Body of pancreas (tissue), 4 donors: Measurements from ENCODE around the gene BEAN1. TPM values are rescaled to one million over a fixed set of nuclear protein-coding genes. Genes with fewer than 3 reads are reported as not detected.

Source experiments
- ATAC-seq: fragments of 150-250 bp; one replicate; pipeline ENCODE4 v1.9.1; 2016
- DNase-seq, 4 donors: peaks; one replicate each; pipeline ENCODE4 v3.0.0-alpha.2; 2019
- H3K27ac ChIP-seq, 4 donors: fragments of 200-600 bp; sonication (generic); 1 replicate in 3 of 4; 2 replicates in 1 of 4; pipeline versions ENCODE4 v1.5.1 to v1.6.1; 2016 to 2019; ENCODE audit warnings: mild to moderate bottlenecking in 1 of 4, mixed read lengths in 1 of 4, moderate library complexity in 1 of 4
- H3K27me3 ChIP-seq, 2 donors: fragments of 200-600 bp; sonication (generic); one replicate each; pipeline ENCODE4 v1.6.0; 2016; ENCODE audit warnings: mild to moderate bottlenecking in 1 of 2
- H3K36me3 ChIP-seq, 2 donors: fragments of 200-600 bp; sonication (generic); replicated peaks in 1 of 2; 2 replicates each; pipeline ENCODE4 v1.5.1; 2016; ENCODE audit warnings: low read depth in 2 of 2; ENCODE audit not compliant: insufficient read depth in 1 of 2
- H3K4me1 ChIP-seq: fragments of 200-600 bp; sonication (generic); one replicate; pipeline ENCODE4 v1.6.0; 2016
- H3K4me3 ChIP-seq, 2 donors: fragments of 200-600 bp; sonication (generic); 1 replicate in 1 of 2; 2 replicates in 1 of 2; pipeline ENCODE4 v1.5.1; 2016 to 2019
- H3K9me3 ChIP-seq, 3 donors: fragments of 200-600 bp; sonication (generic); 1 replicate in 2 of 3; 2 replicates in 1 of 3; pipeline ENCODE4 v1.5.1; 2016
- POLR2A ChIP-seq, 3 donors: fragments of 450-650 bp; IDR thresholded peaks; one replicate each; pipeline ENCODE4 v1.6.1; 2016; ENCODE audit warnings: antibody characterized with exemption in 3 of 3, mild to moderate bottlenecking in 2 of 3
- WGBS, 2 donors: methylation state at CpG; one replicate each; pipeline ENCODE4 v1.1.5; 2017; 5-methylcytosine and 5-hydroxymethylcytosine counted together
- intact Hi-C: fragments of 100-400 bp; cut with DNase I; formaldehyde crosslinking; loops from one replicate; pipeline ENCODE4 v1.15.1; 2023
- total RNA-seq, 2 donors: library from RNA; depleted of rRNA; stranded (reverse); fragments of >200 nt; gene quantifications; one replicate each; pipeline ENCODE4 v1.1.0, GENCODE V29; 2016
- TF ChIP-seq, protein P1 (sequence below), 7 experiments: fragments of 450-650 bp in 4 of 7; fragments of 200-600 bp in 3 of 7; sonication (generic) in 3 of 7; IDR thresholded peaks; one replicate each; pipeline ENCODE4 v1.5.1; 2016 to 2019; ENCODE audit warnings: antibody characterized with exemption in 7 of 7

Gene BEAN1
- total RNA-seq, 2 donors from 2014 or later, result not detected

DNA sequence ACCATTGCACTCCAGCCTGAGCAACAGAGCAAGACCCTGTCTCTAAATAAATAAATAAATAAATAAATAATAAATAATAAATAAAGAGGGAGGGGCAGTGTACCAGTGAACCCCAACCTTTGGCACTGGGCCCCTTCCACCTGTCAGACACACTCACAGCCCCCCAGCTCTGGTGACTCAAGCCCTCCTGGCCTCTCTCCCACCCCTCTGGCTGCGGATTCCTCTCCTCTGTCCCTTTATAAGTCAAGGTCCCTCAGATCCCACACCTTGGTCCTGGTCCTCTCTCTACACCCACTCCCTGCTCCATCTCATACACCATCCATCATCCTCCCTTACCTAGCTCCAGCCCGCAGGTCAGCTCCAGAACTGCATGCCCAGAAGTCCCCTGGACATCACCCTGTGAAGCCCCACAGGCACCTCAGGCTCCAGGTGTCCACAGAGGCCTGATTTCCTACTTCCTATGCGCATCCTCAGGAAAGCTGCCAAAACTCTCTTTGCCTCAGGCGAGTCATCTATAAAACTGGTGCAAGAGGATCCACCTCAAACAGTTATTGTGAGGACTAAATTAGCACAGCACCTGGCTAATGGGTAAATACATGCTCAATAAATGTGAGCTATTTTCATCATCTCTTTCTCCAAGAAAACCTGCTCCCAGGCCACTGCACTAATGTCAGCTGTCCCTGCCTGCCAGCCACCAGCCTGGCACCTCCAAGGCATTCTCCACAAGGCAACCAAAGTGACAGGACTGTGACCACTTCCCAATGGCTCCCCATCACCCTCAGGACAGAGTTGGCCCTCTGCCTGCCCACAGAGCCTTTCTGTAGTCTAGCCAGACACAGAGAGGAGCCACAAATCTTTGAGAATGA lies 46.8 kb downstream of the BEAN1 start:
- Histone ChIP-seq H3K4me1 (peaks cover 4% of the 10 kb centered on the region), H3K9me3 (no peaks in the 10 kb centered on the region), H3K36me3 (no peaks in the 10 kb centered on the region), H3K27me3 (no peaks in the 10 kb centered on the region), H3K27ac (no peak overlapping the region), H3K4me3 (no peak overlapping the region)
- ATAC-seq (no peak), DNase-seq (no peak)
- TF ChIP-seq, protein P1, sequence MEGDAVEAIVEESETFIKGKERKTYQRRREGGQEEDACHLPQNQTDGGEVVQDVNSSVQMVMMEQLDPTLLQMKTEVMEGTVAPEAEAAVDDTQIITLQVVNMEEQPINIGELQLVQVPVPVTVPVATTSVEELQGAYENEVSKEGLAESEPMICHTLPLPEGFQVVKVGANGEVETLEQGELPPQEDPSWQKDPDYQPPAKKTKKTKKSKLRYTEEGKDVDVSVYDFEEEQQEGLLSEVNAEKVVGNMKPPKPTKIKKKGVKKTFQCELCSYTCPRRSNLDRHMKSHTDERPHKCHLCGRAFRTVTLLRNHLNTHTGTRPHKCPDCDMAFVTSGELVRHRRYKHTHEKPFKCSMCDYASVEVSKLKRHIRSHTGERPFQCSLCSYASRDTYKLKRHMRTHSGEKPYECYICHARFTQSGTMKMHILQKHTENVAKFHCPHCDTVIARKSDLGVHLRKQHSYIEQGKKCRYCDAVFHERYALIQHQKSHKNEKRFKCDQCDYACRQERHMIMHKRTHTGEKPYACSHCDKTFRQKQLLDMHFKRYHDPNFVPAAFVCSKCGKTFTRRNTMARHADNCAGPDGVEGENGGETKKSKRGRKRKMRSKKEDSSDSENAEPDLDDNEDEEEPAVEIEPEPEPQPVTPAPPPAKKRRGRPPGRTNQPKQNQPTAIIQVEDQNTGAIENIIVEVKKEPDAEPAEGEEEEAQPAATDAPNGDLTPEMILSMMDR (IDR thresholded peaks at IDR 0.05), result no peak
- TF ChIP-seq POLR2A (IDR thresholded peaks at IDR 0.05), result no peak
- WGBS, 2 donors, result 79 to 84% methylated on average over 3 to 4 of the region's 4 CpGs
- intact Hi-C loops, result no loop called here

DNA sequence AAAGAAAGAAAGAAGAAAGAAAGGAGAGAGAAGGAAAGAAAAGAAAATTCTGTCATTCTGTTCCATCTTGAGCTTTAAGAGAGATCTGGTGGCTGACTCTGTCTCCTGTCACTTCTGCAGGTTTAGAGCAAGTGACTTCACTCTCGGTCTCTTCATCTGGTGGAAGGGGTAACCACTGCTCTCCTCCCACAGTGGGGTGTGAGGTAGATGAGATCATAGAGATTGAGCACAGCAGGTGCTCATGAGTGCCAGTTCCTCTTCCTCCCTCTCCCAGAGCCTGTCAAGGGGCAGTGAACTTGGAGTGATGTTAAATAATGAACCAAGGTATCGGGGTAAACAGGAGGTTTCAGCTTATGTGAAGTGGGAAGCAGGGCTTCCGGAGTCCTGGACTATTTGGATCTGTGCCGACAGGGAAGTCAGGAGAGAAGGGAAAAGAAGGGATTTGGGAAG lies 47.7 kb downstream of the BEAN1 start:
- Histone ChIP-seq H3K9me3 (no peaks in the 10 kb centered on the region), H3K36me3 (no peaks in the 10 kb centered on the region), H3K4me3 (no peak overlapping the region), H3K27me3 (no peaks in the 10 kb centered on the region), H3K27ac (no peak overlapping the region), H3K4me1 (peaks cover 6% of the 10 kb centered on the region)
- intact Hi-C loops, result no loop called here
- DNase-seq (no peak), ATAC-seq (peak; percentile 33)
- TF ChIP-seq, protein P1 (IDR thresholded peaks at IDR 0.05), result no peak
- TF ChIP-seq POLR2A (IDR thresholded peaks at IDR 0.05), result no peak
- 13 to 21% methylated on average over 4 of the region's 4 CpGs for WGBS, 2 donors

DNA sequence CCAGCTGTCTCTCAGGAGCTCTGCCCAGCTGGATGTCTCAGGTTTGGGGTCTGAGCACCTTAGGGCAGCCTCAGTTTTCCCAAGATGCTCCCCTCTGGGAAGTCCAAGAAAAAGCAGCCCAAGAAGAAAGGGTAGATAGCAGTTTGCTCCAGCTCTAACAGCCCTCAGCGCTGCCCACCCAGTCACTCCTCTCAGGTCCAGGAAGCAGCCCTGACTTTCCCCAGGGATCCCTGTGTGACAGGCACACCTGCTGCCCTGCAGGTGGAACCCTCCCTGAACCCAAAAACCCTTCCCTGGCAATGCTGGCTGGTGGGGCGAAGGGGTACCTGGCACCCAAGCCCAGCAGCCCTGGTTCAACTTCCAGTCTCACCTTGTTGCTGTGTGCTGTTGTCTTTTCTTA lies 48.1 kb downstream of the BEAN1 start:
- intact Hi-C loops, result no loop called here
- H3K27ac ChIP-seq, result no peak overlapping the region
- peaks cover 6% of the 10 kb centered on the region for H3K4me1 ChIP-seq
- DNase-seq (no peak), ATAC-seq (peak; percentile 5)
- TF ChIP-seq POLR2A (IDR thresholded peaks at IDR 0.05), result no peak
- TF ChIP-seq, protein P1 (IDR thresholded peaks at IDR 0.05), result no peak
- 70 to 82% methylated on average over 1 to 2 of the region's 2 CpGs for WGBS, 2 donors
- H3K27me3 ChIP-seq, result no peaks in the 10 kb centered on the region
- no peak overlapping the region for H3K4me3 ChIP-seq
- no peaks in the 10 kb centered on the region for H3K9me3 ChIP-seq
- H3K36me3 ChIP-seq, result no peaks in the 10 kb centered on the region

DNA sequence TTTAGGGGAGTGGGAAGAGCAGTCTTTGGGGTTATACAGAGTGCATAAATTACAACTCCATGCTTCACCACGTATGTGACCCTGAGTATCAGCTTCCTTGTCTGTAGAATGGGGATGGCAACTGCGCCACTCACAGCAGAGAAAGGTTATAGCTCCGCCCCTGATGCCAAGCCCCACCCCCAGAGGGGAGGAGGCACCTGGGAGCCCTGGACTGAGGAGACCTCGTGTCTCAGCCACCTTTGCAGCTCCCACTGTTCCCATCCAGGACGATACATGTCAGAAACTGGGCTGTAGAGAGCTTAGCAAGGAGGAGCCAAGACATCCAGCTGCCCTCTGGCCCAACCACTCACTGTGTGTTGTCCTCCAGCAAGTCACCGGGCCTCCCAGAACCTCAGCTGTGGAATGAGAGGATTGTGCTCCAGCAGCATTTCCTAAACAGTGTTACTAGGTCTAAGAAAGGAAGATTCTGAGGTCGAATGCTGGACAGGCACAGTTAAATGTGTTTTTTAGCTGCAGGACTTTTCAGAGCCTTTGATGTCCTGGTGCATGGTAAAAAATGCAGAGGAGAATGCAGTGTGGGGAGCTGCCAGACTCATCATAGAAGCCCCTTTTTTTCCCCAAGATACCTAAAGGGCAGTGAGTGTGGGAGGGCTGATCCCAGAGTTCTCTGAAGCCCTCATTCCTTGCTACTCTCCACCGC lies 49.4 kb downstream of the BEAN1 start:
- Histone ChIP-seq H3K9me3 (no peaks in the 10 kb centered on the region), H3K4me3 (no peak overlapping the region), H3K4me1 (peaks cover 6% of the 10 kb centered on the region), H3K27ac (no peak overlapping the region), H3K27me3 (no peaks in the 10 kb centered on the region), H3K36me3 (no peaks in the 10 kb centered on the region)
- ATAC-seq (no peak), DNase-seq (peak in 1 of 4 donors; percentile 37)
- TF ChIP-seq POLR2A (IDR thresholded peaks at IDR 0.05), result no peak
- TF ChIP-seq, protein P1 (IDR thresholded peaks at IDR 0.05), result no peak
- 45 to 55% methylated on average over 7 to 8 of the region's 8 CpGs for whole genome bisulfite sequencing, 2 donors
- intact Hi-C loops, result no loop called here
